HG03103 (cell line): ENCODE measurements around the gene QRFP.

Experiments used
- ATAC-seq: cut with Tn5 transposase; IDR thresholded peaks from one replicate; pipeline ENCODE4 v1.9.1; 2021; ENCODE audit warnings: low read depth; ENCODE audit not compliant: unreplicated experiment

Gene QRFP

DNA sequence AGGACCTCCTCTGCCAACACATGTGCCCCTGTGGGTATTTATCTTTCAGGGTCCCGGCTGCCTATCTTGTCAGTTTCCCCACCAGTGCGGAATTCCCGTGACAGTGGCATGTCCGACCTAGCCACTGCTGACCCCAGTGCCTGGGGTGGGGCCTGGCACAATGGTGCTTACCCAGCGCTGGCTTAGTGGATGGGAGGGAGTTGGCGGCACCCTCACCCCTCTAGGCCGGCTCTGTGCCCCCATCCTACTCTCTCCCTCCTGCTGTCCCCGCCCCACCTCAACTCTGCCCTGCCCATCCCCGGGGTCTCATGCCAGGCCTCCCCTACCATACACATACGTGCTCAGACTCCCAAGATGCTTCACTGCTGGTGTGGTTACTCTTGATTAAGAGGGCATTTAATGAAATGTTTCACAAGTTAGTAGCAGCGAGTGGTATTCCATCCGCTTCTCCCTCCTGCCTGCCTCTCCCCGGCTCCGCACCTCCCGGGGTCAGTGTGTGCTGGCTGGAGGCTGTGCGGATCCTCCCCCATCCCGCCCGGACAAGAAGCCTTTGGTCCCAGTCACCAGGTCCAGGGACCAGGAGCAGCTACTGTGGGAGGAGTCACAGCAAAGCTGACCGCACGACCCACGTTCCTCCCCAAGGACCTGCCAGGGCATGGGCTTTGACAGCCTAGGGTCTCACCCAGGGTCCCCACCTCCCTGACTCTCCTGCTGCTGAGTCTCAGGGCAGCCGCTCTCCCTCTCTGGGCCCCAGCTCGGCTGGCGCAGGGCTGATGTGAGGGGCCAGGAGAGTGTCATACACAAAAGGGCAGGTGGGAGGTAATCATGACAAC is 9.5 kb upstream of the QRFP start:
- no peak for ATAC-seq

DNA sequence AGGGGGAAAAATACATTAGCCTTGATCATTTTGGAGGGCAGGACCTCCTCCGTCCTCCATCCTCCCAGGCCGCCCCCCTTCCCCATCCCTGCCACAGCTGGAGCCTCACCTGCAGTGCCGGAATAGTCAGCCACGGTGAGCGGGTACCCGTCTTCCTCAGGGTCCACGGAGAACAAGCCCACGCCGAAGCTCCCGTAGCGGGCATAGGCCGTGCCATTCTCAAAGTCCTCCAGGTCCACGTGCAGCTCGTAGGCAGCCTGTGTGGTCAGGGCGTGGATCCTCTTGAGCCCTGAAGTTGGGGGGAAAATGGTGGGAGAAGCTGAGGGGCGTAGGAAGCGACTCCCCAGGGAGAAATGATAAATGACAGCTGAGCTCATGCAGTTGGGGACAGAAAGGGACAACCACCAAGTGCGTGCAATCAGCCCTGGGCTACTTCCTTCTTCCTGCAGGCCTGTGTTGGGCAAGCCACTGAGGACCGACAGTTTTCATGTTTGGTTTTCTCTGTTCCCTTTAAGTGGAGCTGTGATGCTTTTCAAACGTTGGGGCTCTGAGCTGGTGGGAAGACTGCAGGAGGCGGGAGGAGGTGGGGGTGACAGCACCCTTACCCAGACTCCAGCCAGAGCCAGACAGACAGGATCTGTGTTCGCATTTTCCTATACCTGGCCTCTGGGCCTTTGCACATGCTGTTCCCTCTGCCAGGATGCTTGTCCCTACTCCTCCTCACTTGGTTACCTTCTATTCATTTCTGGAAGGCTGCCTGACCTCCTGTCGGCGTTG is 8.7 kb upstream of the QRFP start:
- ATAC-seq = no peak

DNA sequence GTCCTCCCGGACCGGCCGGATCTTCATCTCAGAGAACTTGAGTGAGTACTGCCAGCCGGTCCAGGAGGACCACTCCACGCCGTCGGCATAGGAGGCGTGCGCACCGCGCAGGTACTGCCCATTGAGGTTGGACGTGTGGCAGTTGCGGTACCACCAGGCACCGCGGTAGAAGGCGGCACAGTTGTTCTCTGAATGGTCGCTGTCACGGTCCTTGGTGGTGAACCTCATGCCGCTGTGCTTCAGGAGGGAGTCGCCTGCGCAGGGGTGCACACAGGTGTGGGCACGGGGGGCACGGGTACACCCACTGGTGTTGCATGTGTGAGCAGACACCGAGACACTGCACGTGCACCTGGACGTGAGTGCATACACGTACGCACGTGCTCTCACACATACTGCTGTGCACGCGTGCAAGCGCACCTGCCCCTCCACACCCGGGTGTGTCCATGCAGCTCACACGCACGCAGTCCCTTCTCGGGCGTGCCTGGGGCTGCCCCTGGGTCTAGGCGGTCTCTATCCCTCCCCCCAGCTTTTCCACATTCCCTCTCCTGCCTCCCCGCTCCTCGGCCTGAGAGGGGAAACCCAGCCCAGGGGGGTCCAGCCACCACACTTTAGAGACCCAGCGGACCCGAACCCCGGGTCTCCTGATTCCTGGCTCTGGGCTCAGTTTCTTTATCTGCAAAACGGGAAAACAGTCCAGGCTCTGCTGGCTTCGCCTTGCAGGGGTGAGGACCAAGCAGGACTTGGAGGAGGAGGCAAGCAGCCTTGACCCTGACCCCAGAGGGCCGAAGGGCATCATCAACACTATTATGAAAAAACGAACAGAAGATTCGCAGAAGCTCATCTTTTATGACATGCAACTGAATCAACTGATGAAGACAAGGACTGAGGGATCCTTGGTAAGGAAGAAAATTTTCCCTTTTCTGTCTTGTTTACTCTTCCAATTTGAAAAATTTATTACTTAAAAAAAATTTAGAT is 7.7 kb upstream of the QRFP start:
- no peak for ATAC-seq

DNA sequence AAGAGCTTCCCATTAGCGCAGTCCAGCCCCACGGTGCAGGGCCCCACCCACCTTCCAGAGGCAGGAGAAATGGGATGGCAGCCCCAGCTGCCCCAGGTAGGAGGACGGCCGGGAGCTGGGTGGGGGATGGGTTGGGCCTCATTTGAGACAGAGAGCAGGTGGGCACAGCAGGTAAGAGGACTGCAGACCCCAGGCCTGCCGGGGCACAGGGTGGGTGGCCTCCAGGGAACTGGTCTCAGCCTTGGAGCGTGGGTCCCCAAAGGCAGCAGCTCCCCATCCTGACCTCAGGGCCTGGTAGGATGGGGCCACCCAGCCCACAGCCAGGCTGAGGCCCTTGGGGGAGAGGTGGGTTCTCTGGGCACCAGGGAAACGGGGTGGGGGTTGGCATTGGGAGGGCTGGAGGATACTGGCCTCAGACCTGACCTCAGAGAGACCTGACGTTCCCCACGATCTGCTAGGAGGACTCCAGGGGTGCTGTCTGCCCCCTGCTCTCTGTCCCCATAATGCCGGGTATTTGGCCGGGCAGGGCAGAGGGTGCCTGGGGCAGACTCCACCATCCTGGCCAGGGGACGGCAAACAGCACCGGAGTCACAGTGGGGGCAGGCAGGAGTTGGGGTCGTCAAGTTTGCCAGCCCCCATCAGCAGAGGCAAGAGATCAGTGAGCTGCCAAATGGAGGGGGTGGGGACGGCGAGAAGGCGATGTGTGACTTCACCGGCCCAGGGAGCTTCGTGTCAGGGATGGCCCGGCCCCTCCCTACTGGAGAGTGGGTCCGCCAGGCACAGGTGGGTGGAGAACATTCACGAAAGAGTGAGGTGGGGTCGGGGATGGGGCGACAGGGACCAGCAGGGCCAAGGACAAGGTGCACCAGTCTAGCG is 6.8 kb upstream of the QRFP start:
- no peak for ATAC-seq

DNA sequence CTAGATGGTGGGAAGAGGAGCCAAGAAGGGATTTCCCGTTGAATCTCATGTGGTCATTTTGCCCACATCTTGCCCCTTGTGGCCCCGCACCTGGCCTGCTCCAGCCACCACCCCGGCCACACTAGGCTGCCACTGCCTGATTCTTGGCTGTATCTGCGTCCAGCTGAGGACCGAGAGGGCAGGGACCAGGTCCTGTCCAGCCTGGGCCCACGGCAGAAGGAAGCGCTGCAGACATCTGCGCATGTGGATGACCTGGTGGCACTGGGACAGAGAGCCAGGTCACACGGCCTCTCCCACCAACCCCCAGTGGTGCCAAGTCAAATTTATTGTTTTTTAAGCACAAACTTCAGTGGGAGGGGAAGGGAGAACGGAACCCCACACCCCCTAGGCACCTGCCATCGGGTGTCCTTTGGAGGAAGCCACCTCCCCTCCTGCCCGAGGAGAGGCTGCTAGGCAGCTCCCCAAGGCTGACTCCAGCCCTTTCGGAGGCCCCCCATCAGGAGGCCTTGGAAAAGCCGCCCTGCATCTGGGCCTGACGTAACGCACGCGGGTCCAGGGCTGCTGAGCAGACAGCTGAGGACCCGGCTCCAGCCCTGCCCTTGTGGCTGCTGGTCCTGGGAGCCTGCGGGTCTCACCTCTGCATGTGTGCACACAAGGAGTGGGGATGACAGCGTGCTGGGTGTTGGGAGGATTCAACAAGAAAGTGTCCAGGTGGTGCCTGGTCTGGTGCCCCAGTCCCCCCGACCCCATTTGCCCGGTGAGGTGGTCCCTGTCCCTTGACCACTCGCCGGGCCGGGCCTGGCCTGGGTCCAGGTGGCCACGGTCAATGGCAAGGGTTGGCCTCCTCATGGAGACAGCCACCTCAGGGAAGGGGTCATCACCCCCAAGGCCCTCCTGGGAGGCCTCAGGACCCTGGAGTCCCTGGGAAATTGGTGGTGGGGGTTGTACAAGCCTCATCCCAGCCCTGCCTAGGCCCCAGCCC is 5.9 kb upstream of the QRFP start:
- ATAC-seq = no peak

DNA sequence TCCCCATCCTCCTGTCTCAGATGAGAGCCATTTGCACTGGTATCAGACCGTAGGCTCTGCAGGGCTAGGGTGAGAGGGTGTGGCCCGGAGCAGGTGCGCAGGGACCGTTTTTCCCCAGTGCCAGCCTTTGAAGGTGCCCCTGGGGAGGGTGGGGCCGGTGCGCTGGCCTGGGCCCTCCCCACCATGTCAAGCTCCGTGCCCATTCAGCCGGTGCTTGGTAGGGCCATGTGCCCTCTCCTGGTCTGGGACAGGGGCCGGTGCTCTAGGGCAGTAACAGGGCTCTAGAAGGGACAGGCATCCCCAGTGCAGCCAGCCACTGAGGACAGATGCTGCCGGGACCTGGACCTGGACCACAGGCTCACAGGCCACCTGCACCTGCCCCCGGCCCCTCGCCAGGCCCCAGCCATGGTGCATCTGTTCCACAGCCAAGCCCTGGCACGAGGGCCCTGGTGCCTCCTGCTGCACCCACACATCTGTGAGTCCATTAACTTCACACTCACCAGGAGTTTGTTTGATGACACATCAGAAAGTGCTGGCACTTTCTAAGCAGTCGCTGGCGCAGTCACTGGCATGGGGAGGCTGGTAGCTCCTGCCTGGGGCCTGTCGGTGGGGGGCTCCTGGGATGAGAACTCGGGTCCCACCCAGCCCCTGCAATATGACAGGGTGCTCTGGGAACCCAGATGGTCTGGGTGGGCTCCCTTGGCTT is 5.0 kb upstream of the QRFP start:
- no peak for ATAC-seq

DNA sequence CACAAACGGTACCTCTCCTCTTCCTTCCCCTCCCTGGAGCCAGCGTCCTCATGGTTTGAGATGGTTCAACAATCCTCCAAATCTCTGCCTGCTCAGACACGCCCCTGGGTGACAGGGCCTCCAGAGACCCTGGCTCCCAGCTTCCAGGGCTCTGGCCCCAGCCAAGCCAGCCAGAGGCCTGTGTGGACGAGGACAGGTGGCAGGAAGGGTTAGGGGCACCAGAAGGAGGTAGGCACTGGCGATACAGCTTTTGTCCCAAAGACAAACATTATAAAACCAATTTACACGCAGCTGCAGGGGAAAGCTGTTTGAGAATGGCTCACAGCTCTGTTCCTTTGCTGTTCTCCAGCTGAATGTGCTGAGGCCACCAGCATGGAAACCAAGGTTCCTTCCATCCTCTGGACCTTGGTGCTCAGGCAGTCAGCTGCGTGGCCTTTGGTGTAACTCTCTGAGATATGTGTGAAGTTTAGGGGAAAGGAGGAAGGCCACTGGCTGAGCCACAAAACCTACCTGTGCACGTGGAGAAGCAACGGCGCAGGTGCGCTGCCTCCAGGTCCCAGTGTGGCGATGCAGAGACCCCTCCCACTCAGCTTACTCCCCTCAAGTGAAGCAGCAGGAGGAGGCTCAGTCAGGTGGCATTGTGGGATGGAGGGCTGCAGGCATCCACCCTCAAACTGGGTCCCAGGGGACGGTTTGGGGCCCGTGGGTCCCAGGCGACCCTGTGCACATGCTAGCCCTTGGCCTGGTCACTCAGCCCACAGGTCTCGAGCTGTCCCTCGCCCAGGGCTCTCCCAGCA is 4.3 kb upstream of the QRFP start:
- ATAC-seq = no peak

DNA sequence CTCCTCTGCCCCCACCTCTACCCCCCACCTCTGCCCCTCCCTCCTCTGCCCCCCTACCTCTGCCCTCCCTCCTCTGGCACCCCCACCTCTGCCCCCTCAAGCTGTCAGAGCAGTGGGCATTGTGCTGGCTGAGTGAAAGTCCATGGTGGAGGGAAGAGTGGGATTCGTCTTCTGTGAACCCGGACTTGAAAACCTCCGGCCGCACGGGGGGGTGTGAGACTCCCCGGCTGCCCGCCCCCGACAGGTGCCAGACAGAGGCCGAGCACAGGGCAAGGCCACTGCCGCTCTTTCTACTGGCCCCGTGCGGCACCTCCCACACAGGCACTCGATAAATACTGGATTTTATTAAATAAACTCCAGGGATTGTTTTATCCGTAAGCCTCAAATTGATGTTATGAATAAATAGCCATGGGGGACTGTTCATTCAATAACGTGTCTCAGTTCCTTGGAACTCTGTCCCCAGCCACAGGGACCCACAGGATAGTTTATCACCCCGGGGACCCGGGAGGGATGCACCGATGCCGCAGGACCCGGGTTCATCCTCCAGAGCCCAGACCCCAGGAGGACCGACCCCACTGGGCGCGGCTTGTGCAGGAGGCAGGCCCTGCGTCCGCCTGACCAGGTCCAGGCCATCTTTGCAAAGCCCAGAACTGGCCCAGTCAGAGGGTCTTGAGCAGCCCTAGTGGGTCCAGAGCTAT is 2.6 kb upstream of the QRFP start:
- ATAC-seq = no peak

DNA sequence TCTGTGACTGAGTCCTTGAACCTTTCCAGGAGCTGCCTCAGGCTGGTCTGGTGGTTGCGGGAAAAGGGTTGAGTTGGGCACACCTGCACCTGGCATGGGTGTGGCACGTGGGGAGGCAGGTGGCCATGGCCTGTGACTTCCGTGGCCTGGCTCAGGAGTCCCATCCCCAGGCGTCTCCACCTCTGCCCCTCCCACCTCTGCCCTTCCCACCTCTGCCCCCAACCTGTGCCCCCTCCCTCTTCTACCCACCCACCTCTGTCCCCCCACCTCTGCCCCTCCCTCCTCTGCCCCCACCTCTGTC is 1.9 kb upstream of the QRFP start:
- no peak for ATAC-seq

DNA sequence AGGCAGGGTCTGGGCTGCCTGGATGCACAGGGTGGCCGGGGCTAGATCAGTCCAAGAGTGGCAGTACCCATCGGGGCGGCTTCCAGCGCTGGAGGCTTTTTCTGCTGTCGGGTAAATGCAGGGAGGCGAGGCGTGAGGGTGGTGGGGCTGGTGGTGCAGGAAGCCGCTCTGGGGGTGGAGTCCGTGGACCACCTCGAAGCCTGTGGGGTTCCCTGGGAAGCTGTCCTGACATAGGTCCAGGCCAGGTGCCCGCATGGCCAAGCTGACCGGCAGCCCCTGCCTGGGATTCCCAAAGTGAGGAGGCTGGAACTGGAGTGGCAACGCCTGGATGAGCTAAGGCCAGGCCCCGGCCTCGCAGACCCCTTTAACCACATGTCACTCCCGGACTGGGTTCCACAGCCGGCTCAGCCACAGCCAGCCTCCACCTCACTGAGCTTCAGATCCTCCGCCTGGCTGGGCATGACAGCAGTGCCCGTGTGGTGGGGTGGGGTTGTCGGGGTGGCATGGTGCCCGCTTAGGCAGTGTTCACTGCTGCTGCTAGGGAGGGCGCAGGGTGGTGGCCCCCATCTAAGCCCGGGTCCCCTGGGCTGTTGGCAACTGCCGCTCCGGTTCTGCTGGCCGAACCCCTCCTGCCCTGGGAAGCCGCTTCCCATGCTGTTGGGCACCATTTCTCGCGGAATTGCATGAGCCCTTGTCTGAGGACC is 1.4 kb upstream of the QRFP start:
- no peak for ATAC-seq

DNA sequence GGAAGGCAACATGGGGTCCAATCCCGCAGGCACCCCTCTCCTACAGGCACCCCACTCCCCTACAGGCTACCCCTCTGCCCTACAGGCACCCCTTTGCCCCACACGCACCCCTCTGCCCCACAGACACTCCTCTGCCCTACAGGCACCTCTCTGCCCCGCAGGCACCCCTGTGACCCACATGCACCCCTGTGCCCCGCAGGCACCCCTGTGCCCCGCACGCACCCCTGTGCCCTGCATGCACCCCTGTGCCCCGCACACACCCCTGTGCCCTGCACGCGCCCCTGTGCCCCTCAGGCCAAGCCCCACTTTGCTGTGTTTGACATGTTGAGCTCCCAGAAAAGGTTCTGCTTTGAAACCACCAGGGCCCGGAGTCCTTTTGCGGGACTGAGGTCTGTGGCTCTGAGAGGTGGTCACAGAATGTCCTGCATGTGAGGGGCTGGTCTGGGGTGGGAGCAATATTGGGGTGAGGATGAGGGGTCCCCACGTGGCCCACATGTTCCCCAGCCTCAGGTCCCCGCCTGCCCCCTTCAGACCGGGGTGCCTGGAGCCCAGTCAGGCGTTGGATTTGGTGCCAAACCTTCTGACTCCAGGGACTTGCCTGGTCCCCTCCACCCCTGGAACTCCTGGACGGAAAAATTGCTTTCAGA is 616 bp upstream of the QRFP start:
- no peak for ATAC-seq

DNA sequence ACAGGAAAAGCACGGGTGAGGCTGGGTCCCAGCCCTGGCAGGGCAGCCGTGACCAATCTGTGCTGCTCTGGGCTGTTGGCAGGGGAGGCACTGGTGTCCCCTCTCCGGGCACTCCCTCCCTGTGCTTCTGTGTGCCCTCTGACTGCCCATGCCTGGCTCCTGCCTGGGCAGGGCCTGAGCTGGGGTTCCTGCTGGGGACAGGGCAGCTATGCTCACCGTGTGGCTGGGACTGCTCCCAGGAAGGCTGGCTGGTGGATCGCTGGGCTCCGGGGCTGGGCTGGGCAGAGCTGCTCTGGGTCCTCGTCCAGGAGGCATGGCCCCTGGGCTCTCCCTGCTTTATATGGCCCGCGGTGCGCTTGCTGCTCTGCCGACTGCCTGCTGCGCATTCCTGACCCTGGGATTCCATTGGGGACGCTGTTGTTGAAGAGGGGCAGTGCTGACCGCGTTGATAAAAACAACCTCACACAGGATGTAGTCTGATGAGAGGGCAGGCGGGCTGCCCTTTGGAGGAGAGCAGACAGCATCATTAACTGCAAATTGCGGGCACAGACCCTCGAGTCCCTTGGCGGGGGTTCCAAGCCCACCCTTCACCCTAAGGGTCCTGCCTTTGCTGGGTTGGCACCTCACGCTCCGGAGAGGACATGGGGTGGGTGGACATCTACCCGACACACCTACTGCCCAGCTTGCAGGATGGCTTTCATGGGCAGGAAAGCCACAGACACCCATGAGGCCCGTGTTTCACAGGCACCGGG is 955 bp downstream of the QRFP start:
- no peak for ATAC-seq

DNA sequence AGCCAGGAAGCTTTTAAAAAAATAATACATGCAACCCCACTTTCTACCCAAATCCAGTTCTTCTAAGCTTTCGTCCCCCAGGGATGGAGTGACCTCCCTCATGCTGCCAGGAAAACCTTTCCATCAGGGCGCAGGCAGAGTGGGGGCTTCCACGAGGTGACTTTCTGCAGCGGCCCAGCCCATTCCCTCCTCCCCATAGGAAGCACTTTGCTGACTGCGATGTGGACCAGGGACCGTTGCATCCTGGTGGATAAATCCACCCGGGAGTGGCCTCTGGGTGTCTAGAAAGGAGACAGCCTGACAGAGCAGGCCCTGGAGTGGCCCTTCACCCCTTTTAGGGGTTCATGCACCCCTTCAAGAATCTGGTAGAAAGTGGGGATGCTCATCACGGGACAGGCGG is 1.6 kb downstream of the QRFP start:
- no peak for ATAC-seq

DNA sequence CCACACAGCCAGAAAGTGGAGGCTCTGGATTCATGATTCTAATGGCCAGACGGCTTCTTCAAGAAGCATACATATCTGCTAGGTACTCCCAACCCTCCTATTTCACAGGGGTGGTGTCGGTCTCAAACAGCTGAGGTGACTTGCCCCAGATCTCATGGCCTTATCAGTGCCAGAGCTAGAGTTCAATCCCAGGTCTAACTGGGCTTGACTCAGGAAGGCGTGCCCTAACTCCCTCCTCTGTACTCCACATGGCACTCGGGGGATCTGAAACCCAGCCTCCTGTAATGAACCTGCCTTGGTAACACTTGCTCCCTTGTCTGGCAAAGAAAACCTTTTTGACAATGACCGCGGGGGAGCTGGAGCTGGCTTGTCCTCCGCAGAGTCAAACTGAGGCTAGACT is 2.1 kb downstream of the QRFP start:
- ATAC-seq = no peak
